ENCODE results near the gene NOP14. TPM values are rescaled to one million over a fixed set of nuclear protein-coding genes. Genes with fewer than 3 reads are reported as not detected.

NOP14 gene
- polyA plus RNA-seq, 2 of the 4 experiments (the other 2 are of a cell fraction) = 18.9 to 30.2 TPM

GRCh38 chr4:2971275-2971674 is 8.1 kb upstream of the NOP14 start:
- no peak for FAIRE-seq
- no peak for TF ChIP-seq PBX3 (IDR thresholded peaks at IDR 0.05)
- no peak for TF ChIP-seq SREBF2 (IDR thresholded peaks at IDR 0.05)
- TF ChIP-seq HMGXB4 (CRISPR knock-in tag; IDR thresholded peaks at IDR 0.05; ENCODE audit: borderline replicate concordance) = no peak
- no peak for TF ChIP-seq MAZ (IDR thresholded peaks at IDR 0.05; ENCODE audit: borderline replicate concordance, low read depth, low read length)
- TF ChIP-seq GATA3 (IDR thresholded peaks at IDR 0.05; ENCODE audit: borderline replicate concordance) = no peak
- TF ChIP-seq, protein P1, sequence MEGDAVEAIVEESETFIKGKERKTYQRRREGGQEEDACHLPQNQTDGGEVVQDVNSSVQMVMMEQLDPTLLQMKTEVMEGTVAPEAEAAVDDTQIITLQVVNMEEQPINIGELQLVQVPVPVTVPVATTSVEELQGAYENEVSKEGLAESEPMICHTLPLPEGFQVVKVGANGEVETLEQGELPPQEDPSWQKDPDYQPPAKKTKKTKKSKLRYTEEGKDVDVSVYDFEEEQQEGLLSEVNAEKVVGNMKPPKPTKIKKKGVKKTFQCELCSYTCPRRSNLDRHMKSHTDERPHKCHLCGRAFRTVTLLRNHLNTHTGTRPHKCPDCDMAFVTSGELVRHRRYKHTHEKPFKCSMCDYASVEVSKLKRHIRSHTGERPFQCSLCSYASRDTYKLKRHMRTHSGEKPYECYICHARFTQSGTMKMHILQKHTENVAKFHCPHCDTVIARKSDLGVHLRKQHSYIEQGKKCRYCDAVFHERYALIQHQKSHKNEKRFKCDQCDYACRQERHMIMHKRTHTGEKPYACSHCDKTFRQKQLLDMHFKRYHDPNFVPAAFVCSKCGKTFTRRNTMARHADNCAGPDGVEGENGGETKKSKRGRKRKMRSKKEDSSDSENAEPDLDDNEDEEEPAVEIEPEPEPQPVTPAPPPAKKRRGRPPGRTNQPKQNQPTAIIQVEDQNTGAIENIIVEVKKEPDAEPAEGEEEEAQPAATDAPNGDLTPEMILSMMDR (IDR thresholded peaks at IDR 0.05) = no peak
- TF ChIP-seq RCOR1 (IDR thresholded peaks at IDR 0.05; ENCODE audit: low read depth, low read length) = no peak
- no peak for TF ChIP-seq RARB (CRISPR knock-in tag; IDR thresholded peaks at IDR 0.05)
- no peak for TF ChIP-seq EP300 (IDR thresholded peaks at IDR 0.05)
- no peak for TF ChIP-seq EHF (CRISPR knock-in tag; IDR thresholded peaks at IDR 0.05)
- no peak for TF ChIP-seq HOXB5 (CRISPR knock-in tag; IDR thresholded peaks at IDR 0.05)
- TF ChIP-seq FOSB (CRISPR knock-in tag; IDR thresholded peaks at IDR 0.05) = no peak
- no peak for TF ChIP-seq E2F6 (IDR thresholded peaks at IDR 0.05; ENCODE audit: borderline replicate concordance, low read depth)
- no peak for ATAC-seq
- no peaks in the 10 kb centered on the region for H3K9me3 ChIP-seq
- WGBS (ENCODE audit: missing lambda C conversion rate) = 82% methylated on average over 3 of the region's 3 CpGs
- H3K4me2 ChIP-seq = no peak overlapping the region
- ChIA-PET POLR2A (no interaction called here), CTCF (no interaction called here)
- H3K4me1 ChIP-seq = no peaks in the 10 kb centered on the region
- no peak for DNase-seq (ENCODE audit: low read depth in 1 of 2, low spot score in 1 of 2)
- H3K4me3 ChIP-seq = no peak overlapping the region
- no peak overlapping the region for H3K27ac ChIP-seq

- FAIRE-seq = no peak
- TF ChIP-seq HDAC2 (IDR thresholded peaks at IDR 0.05) = no peak
- TF ChIP-seq, protein P2, sequence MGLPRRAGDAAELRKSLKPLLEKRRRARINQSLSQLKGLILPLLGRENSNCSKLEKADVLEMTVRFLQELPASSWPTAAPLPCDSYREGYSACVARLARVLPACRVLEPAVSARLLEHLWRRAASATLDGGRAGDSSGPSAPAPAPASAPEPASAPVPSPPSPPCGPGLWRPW (IDR thresholded peaks at IDR 0.05) = no peak
- no peak for TF ChIP-seq HMGXB4 (CRISPR knock-in tag; IDR thresholded peaks at IDR 0.05; ENCODE audit: borderline replicate concordance)
- TF ChIP-seq HOXB13 (CRISPR knock-in tag; IDR thresholded peaks at IDR 0.05; ENCODE audit: low read depth) = no peak
- TF ChIP-seq, protein P3, sequence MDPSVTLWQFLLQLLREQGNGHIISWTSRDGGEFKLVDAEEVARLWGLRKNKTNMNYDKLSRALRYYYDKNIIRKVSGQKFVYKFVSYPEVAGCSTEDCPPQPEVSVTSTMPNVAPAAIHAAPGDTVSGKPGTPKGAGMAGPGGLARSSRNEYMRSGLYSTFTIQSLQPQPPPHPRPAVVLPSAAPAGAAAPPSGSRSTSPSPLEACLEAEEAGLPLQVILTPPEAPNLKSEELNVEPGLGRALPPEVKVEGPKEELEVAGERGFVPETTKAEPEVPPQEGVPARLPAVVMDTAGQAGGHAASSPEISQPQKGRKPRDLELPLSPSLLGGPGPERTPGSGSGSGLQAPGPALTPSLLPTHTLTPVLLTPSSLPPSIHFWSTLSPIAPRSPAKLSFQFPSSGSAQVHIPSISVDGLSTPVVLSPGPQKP (IDR thresholded peaks at IDR 0.05; ENCODE audit: low read depth, low read length) = no peak
- no peak for TF ChIP-seq CEBPB (IDR thresholded peaks at IDR 0.05)
- TF ChIP-seq FOSL2 (IDR thresholded peaks at IDR 0.05) = no peak
- no peak for TF ChIP-seq FOSL2 (CRISPR knock-in tag; IDR thresholded peaks at IDR 0.05)
- no peak for TF ChIP-seq USF2 (IDR thresholded peaks at IDR 0.05)
- TF ChIP-seq FOXS1 (CRISPR knock-in tag; IDR thresholded peaks at IDR 0.05) = no peak
- POLR2A ChIA-PET = no interaction called here
Measured at GRCh38 chr4:2968381-2968780, 5.2 kb upstream of the NOP14 start.

More at GRCh38 chr4:2968381-2968780, 5.2 kb upstream of the NOP14 start:
- no peaks in the 10 kb centered on the region for H3K9me3 ChIP-seq
- no peak overlapping the region for H3K4me2 ChIP-seq
- H3K4me3 ChIP-seq = no peak overlapping the region
- H3K4me1 ChIP-seq = no peaks in the 10 kb centered on the region
- no peak for DNase-seq (ENCODE audit: low read depth in 1 of 2, low spot score in 1 of 2)
- H3K27ac ChIP-seq = no peak overlapping the region
- CTCF ChIA-PET = interaction anchor here (0.6 to 1.9 kb wide), 4 partner anchors 10 to 378 kb away, joined by 3 to 7 read pairs (median 4); no protein-coding TSS in a partner anchor
- ATAC-seq = no peak
- 72% methylated on average over 3 of the region's 3 CpGs for WGBS (ENCODE audit: missing lambda C conversion rate)

Data from A549 (cell line).